ENCODE data around the gene KRTAP5-7.

DNA sequence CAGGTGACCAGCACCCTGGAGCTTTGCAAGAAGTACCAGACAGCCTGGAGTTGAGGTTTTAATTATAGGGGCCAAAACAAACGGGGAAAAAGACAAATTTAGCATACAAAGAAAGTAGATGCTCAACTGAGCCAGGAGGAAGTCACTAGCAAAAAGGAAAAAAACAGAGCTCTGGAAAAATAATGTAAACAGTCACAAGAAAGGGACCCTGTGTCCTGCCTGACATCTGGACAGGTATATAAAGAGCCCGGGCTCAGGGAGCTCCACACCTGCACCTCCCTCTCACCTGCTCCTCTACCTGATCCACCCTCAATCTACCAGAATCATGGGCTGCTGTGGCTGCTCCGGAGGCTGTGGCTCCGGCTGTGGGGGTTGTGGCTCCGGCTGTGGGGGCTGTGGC is 38.2 kb downstream of the KRTAP5-7 start, which contains the start of gene KRTAP5-10:
- TF ChIP-seq NR2F2 (IDR thresholded peaks at IDR 0.05) (no peak), FOXA1 (IDR thresholded peaks at IDR 0.05) (no peak), GABPA (IDR thresholded peaks at IDR 0.05 in 1 of 2, conservative IDR thresholded peaks at IDR 0.05 in 1 of 2) (no peak), RAD21 (IDR thresholded peaks at IDR 0.05) (no peak), FOXA2 (IDR thresholded peaks at IDR 0.05) (no peak), SP1 (IDR thresholded peaks at IDR 0.05) (no peak), RXRA (IDR thresholded peaks at IDR 0.05) (no peak)
- TF ChIP-seq, protein P1, sequence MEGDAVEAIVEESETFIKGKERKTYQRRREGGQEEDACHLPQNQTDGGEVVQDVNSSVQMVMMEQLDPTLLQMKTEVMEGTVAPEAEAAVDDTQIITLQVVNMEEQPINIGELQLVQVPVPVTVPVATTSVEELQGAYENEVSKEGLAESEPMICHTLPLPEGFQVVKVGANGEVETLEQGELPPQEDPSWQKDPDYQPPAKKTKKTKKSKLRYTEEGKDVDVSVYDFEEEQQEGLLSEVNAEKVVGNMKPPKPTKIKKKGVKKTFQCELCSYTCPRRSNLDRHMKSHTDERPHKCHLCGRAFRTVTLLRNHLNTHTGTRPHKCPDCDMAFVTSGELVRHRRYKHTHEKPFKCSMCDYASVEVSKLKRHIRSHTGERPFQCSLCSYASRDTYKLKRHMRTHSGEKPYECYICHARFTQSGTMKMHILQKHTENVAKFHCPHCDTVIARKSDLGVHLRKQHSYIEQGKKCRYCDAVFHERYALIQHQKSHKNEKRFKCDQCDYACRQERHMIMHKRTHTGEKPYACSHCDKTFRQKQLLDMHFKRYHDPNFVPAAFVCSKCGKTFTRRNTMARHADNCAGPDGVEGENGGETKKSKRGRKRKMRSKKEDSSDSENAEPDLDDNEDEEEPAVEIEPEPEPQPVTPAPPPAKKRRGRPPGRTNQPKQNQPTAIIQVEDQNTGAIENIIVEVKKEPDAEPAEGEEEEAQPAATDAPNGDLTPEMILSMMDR (IDR thresholded peaks at IDR 0.05; ENCODE audit: low read depth, low read length, missing input control) = no peak
- TF ChIP-seq, protein P2, sequence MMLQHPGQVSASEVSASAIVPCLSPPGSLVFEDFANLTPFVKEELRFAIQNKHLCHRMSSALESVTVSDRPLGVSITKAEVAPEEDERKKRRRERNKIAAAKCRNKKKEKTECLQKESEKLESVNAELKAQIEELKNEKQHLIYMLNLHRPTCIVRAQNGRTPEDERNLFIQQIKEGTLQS (IDR thresholded peaks at IDR 0.05) = no peak
- TF ChIP-seq, protein P3, sequence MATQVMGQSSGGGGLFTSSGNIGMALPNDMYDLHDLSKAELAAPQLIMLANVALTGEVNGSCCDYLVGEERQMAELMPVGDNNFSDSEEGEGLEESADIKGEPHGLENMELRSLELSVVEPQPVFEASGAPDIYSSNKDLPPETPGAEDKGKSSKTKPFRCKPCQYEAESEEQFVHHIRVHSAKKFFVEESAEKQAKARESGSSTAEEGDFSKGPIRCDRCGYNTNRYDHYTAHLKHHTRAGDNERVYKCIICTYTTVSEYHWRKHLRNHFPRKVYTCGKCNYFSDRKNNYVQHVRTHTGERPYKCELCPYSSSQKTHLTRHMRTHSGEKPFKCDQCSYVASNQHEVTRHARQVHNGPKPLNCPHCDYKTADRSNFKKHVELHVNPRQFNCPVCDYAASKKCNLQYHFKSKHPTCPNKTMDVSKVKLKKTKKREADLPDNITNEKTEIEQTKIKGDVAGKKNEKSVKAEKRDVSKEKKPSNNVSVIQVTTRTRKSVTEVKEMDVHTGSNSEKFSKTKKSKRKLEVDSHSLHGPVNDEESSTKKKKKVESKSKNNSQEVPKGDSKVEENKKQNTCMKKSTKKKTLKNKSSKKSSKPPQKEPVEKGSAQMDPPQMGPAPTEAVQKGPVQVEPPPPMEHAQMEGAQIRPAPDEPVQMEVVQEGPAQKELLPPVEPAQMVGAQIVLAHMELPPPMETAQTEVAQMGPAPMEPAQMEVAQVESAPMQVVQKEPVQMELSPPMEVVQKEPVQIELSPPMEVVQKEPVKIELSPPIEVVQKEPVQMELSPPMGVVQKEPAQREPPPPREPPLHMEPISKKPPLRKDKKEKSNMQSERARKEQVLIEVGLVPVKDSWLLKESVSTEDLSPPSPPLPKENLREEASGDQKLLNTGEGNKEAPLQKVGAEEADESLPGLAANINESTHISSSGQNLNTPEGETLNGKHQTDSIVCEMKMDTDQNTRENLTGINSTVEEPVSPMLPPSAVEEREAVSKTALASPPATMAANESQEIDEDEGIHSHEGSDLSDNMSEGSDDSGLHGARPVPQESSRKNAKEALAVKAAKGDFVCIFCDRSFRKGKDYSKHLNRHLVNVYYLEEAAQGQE (IDR thresholded peaks at IDR 0.05) = no peak
